Measurements from ENCODE around the gene ZCWPW1.

DNA sequence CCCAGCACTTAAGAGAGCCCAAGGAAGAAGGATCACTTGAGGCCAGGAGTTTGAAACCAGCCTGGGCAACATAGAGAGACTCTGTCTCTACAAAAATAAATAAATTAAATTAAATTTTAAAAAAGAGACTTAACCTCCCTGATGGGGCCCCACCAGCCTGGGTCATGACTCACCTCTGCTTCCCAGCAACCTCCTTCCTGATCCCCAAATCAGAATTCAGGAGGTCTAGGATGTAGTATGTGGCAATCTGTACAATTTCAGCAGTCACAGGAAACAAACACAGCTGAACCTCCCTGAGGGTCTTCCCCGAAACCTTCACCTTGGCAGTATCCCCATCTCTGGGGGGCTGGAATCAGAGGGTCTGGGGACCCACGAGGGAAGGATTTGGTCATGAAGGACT lies 17.5 kb upstream of the ZCWPW1 start:
- TF ChIP-seq, protein P1, sequence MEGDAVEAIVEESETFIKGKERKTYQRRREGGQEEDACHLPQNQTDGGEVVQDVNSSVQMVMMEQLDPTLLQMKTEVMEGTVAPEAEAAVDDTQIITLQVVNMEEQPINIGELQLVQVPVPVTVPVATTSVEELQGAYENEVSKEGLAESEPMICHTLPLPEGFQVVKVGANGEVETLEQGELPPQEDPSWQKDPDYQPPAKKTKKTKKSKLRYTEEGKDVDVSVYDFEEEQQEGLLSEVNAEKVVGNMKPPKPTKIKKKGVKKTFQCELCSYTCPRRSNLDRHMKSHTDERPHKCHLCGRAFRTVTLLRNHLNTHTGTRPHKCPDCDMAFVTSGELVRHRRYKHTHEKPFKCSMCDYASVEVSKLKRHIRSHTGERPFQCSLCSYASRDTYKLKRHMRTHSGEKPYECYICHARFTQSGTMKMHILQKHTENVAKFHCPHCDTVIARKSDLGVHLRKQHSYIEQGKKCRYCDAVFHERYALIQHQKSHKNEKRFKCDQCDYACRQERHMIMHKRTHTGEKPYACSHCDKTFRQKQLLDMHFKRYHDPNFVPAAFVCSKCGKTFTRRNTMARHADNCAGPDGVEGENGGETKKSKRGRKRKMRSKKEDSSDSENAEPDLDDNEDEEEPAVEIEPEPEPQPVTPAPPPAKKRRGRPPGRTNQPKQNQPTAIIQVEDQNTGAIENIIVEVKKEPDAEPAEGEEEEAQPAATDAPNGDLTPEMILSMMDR (IDR thresholded peaks at IDR 0.05; ENCODE audit: low read depth, low read length) = no peak
- no peak for TF ChIP-seq EZH2phosphoT487 (IDR thresholded peaks at IDR 0.05; ENCODE audit: low read depth)
